ENCODE results near the gene TAF1B. TPM values are rescaled to one million over a fixed set of nuclear protein-coding genes. Genes with fewer than 3 reads are reported as not detected.
"Not testable (repeated sequence)": the region's sequence is repeated elsewhere in the genome, so short reads cannot be mapped to it uniquely, and the experiment has no call there.

The TAF1B gene
- total RNA-seq, 1 donor from 2014 or later, result 22.9 TPM

- ATAC-seq (peak in 1 of 2 donors; percentile 17), DNase-seq (no peak)
- Histone ChIP-seq H3K4me3 (no peak overlapping the region), H3K27ac (peak overlapping the region; percentile 9), H3K36me3 (peaks cover 42% of the 10 kb centered on the region), H3K27me3 (ENCODE audit: low read depth) (no peaks in the 10 kb centered on the region), H3K9me3 (no peaks in the 10 kb centered on the region), H3K4me1 (peaks cover 3% of the 10 kb centered on the region)
- intact Hi-C loops (cut with DNase I), result no loop called here
- TF ChIP-seq CTCF (IDR thresholded peaks at IDR 0.05), result no peak
Measured at GRCh38 chr2:9918275-9918674, 75.0 kb downstream of the TAF1B start.

GRCh38 chr2:9919512-9919911 is 76.2 kb downstream of the TAF1B start:
- H3K4me1 ChIP-seq, result peaks cover 3% of the 10 kb centered on the region
- no peak for TF ChIP-seq CTCF (IDR thresholded peaks at IDR 0.05)
- H3K27ac ChIP-seq, result no peak overlapping the region
- H3K9me3 ChIP-seq, result no peaks in the 10 kb centered on the region
- ATAC-seq (no peak), DNase-seq (no peak)
- peaks cover 30% of the 10 kb centered on the region for H3K36me3 ChIP-seq
- H3K27me3 ChIP-seq (ENCODE audit: low read depth), result no peaks in the 10 kb centered on the region
- no peak overlapping the region for H3K4me3 ChIP-seq
- intact Hi-C loops (cut with DNase I), result no loop called here

- DNase-seq; H3K4me1 ChIP-seq; H3K9me3 ChIP-seq; H3K27me3 ChIP-seq (ENCODE audit: low read depth); H3K4me3 ChIP-seq; ATAC-seq; intact Hi-C loops (cut with DNase I); H3K27ac ChIP-seq: not testable (repeated sequence)
- peaks cover 12% of the 10 kb centered on the region for H3K36me3 ChIP-seq
Measured at GRCh38 chr2:9927020-9927419, 83.7 kb downstream of the TAF1B start.

- Histone ChIP-seq H3K36me3 (peaks cover 18% of the 10 kb centered on the region), H3K27me3 (ENCODE audit: low read depth) (no peaks in the 10 kb centered on the region), H3K4me1 (peaks cover 15% of the 10 kb centered on the region), H3K9me3 (no peaks in the 10 kb centered on the region), H3K27ac (no peak overlapping the region), H3K4me3 (no peak overlapping the region)
- no peak for TF ChIP-seq CTCF (IDR thresholded peaks at IDR 0.05)
- intact Hi-C loops (cut with DNase I), result no loop called here
- DNase-seq (no peak), ATAC-seq (no peak)
Measured at GRCh38 chr2:9937258-9937657, 94.0 kb downstream of the TAF1B start.

GRCh38 chr2:9937968-9938367 is 94.7 kb downstream of the TAF1B start:
- intact Hi-C loops (cut with DNase I), result no loop called here
- TF ChIP-seq CTCF (IDR thresholded peaks at IDR 0.05), result no peak
- Histone ChIP-seq H3K27ac (no peak overlapping the region), H3K4me3 (no peak overlapping the region), H3K36me3 (peaks cover 11% of the 10 kb centered on the region), H3K4me1 (peaks cover 15% of the 10 kb centered on the region), H3K27me3 (ENCODE audit: low read depth) (no peaks in the 10 kb centered on the region), H3K9me3 (no peaks in the 10 kb centered on the region)
- ATAC-seq (no peak), DNase-seq (no peak)

- H3K4me1 ChIP-seq, result peaks cover 18% of the 10 kb centered on the region
- H3K27me3 ChIP-seq (ENCODE audit: low read depth), result peaks cover 6% of the 10 kb centered on the region
- peak; percentile 84 to 90 for ATAC-seq
- no peak for TF ChIP-seq CTCF (IDR thresholded peaks at IDR 0.05)
- H3K9me3 ChIP-seq, result no peaks in the 10 kb centered on the region
- H3K36me3 ChIP-seq, result no peaks in the 10 kb centered on the region
- H3K4me3 ChIP-seq, result no peak overlapping the region
- no peak overlapping the region for H3K27ac ChIP-seq
- intact Hi-C loops (cut with DNase I), result no loop called here
- no peak for DNase-seq
Measured at GRCh38 chr2:9939587-9940485, 96.6 kb downstream of the TAF1B start.
